A549 treated with RU486 at 1 μM for 4 hours (cell line): Measurements from ENCODE around the gene CCDC24. TPM values are rescaled to one million over a fixed set of nuclear protein-coding genes. Genes with fewer than 3 reads are reported as not detected.

Experiments used
- total RNA-seq: library from RNA; stranded (reverse); fragments of 200-300 nt; extraction: Qiagen RNA extraction; gene quantifications from 5 replicates; pipeline ENCODE4 v1.2.3, GENCODE V29; 2022; ENCODE audit warnings: low read depth

Gene CCDC24
- total RNA-seq = 5.9 to 7.6 TPM (median 7.3 TPM) in 5 replicates

GRCh38 chr1:43991476-43992231 lies at the start of gene CCDC24:
Gene CCDC24, plus strand, starts transcription at chr1:43991599. Its CDS starts 280 bp downstream, at chr1:43991879.

GRCh38 chr1:43946236-43947060 lies 45.0 kb upstream of the CCDC24 start, which contains the start of gene IPO13:
Gene IPO13, plus strand, starts transcription at chr1:43946950. Its CDS starts 651 bp downstream, at chr1:43947601.

GRCh38 chr1:43969746-43970466 lies 21.5 kb upstream of the CCDC24 start, which contains the start of gene DPH2:
Gene DPH2, plus strand, starts transcription at chr1:43970010. Its CDS starts 166 bp downstream, at chr1:43970176.

GRCh38 chr1:43974443-43975248 lies 16.8 kb upstream of the CCDC24 start, which contains the start of gene ATP6V0B:
Gene ATP6V0B, plus strand, starts transcription at chr1:43974960. Its CDS starts 81 bp downstream, at chr1:43975041.

GRCh38 chr1:43978551-43979260 lies 12.7 kb upstream of the CCDC24 start, which contains the start of gene B4GALT2:
Gene B4GALT2, plus strand, starts transcription at chr1:43979210. Its CDS starts 1,951 bp downstream, at chr1:43981161.

GRCh38 chr1:44031252-44032169 lies 40.1 kb downstream of the CCDC24 start, which contains the start of gene SLC6A9:
Gene SLC6A9, minus strand, starts transcription at chr1:44031462. Its CDS starts 7,185 bp downstream, at chr1:44024277.

Other genes starting within 250 kb of the CCDC24 start
- 0.15 to 0.51 TPM (median 0.22 TPM) in 5 replicates for gene ARTN, start 57.8 kb upstream of the CCDC24 start, total RNA-seq
- 9.4 to 16.4 TPM (median 15.2 TPM) in 5 replicates for gene IPO13, start 44.6 kb upstream of the CCDC24 start, total RNA-seq
- 38.6 to 43.3 TPM (median 41.0 TPM) in 5 replicates for gene DPH2, start 21.6 kb upstream of the CCDC24 start, total RNA-seq
- 89.1 to 158 TPM (median 137 TPM) in 5 replicates for gene ATP6V0B, start 16.6 kb upstream of the CCDC24 start, total RNA-seq
- gene B4GALT2, start 12.4 kb upstream of the CCDC24 start, total RNA-seq = 43.9 to 72.3 TPM (median 64.9 TPM) in 5 replicates
- 12.8 to 17.3 TPM (median 14.6 TPM) in 5 replicates for gene SLC6A9, start 39.9 kb downstream of the CCDC24 start, total RNA-seq
- gene KLF17, start 127.2 kb downstream of the CCDC24 start, total RNA-seq = 0.15 to 0.46 TPM (median 0.38 TPM) in 5 replicates
- not detected in 5 replicates for gene KLF18, start 150.0 kb downstream of the CCDC24 start, total RNA-seq
- gene DMAP1, start 221.9 kb downstream of the CCDC24 start, total RNA-seq = 17.9 to 20.4 TPM (median 19.1 TPM) in 5 replicates